HepG2 (cell line): ENCODE measurements around the gene RIMBP2. TPM values are rescaled to one million over a fixed set of nuclear protein-coding genes. Genes with fewer than 3 reads are reported as not detected.

Source experiments
- ATAC-seq: fragments of 200-7000 bp; cut with Tn5 transposase; 3 replicates; pipeline ENCODE4 v1.9.1; 2020; ENCODE audit warnings: mild to moderate bottlenecking, moderate library complexity
- BruUV-seq: library from RNA; stranded (reverse); fragments of 400-500 nt; replicated peaks from 2 replicates; lab custom pipeline; 2021; lab: Mats Ljungman, UMichigan
- CTCF ChIA-PET: fragments of 300-600 bp; formaldehyde crosslinking; extraction: SDS; loops from one replicate; lab custom pipeline; 2021; ENCODE audit warnings: low total read pairs, inconsistent platforms, low intra/inter-chr PET ratio; lab: Yijun Ruan, JAX
- POLR2A ChIA-PET: fragments of 350-600 bp; sonication (Branson Sonifier 250); formaldehyde crosslinking; loops from one replicate; lab custom pipeline; 2020; ENCODE audit warnings: antibody characterized with exemption, inconsistent platforms; lab: Yijun Ruan, JAX
- DNase-seq: peaks from one replicate; pipeline ENCODE4 v3.0.0-alpha.2; 2015; ENCODE audit warnings: low spot score
- FAIRE-seq: peaks from 3 replicates; lab custom pipeline; 2011; peaks lifted over from hg19 to GRCh38; lab: Jason Lieb, UNC
- H2AFZ ChIP-seq: one replicate; pipeline ENCODE4 v1.6.1; 2011; ENCODE audit warnings: low read length, inconsistent platforms
- H3K27ac ChIP-seq: fragments of 300-600 bp; 3 replicates; pipeline ENCODE4 v1.8.0; 2011; ENCODE audit warnings: mixed run types, mild to moderate bottlenecking, mixed read lengths, low read length, inconsistent platforms; ENCODE audit not compliant: insufficient read depth; ENCODE audit errors: extremely low read length
- H3K27me3 ChIP-seq, 2 experiments: fragments of 200-600 bp in 1 of 2; 2 replicates in 1 of 2; 3 replicates in 1 of 2; pipeline versions ENCODE4 v1.6.0 to v1.8.0; 2011; ENCODE audit warnings: low read length in 2 of 2, mild to moderate bottlenecking in 2 of 2, moderate library complexity in 2 of 2, inconsistent platforms in 1 of 2; ENCODE audit not compliant: insufficient read depth in 2 of 2, control insufficient read depth in 1 of 2
- H3K36me3 ChIP-seq, 2 experiments: fragments of 200-600 bp in 1 of 2; replicated peaks in 1 of 2; 2 replicates in 1 of 2; 3 replicates in 1 of 2; pipeline versions ENCODE4 v1.5.1 to v1.8.0; 2011; ENCODE audit warnings: low read length in 2 of 2, inconsistent platforms in 1 of 2; ENCODE audit not compliant: insufficient read depth in 2 of 2, control insufficient read depth in 1 of 2
- H3K4me1 ChIP-seq: 2 replicates; pipeline ENCODE4 v1.5.1; 2012; ENCODE audit warnings: low read length, inconsistent platforms; ENCODE audit not compliant: insufficient read depth
- H3K4me2 ChIP-seq: 2 replicates; pipeline ENCODE4 v1.6.0; 2011; ENCODE audit warnings: low read depth, low read length, inconsistent platforms
- H3K4me3 ChIP-seq, 3 experiments: fragments of 200-600 bp in 1 of 3; sonication (generic), shearing (Covaris generic) in 1 of 3; replicated peaks in 1 of 3; 2 replicates each; pipeline ENCODE4 v1.5.1; 2011 to 2016; ENCODE audit warnings: low read length in 3 of 3, inconsistent platforms in 2 of 3, low read depth in 2 of 3, mild to moderate bottlenecking in 2 of 3, control low read depth in 1 of 3, mixed read lengths in 1 of 3; ENCODE audit not compliant: insufficient read depth in 1 of 3
- H3K79me2 ChIP-seq: one replicate; pipeline ENCODE4 v1.6.1; 2011; ENCODE audit warnings: low read length, inconsistent platforms; ENCODE audit not compliant: insufficient read depth
- H3K9ac ChIP-seq: 2 replicates; pipeline ENCODE4 v1.6.0; 2011; ENCODE audit warnings: mild to moderate bottlenecking, low read depth, low read length, inconsistent platforms; ENCODE audit not compliant: insufficient read depth
- H3K9me3 ChIP-seq: 2 replicates; pipeline ENCODE4 v1.5.1; 2012; ENCODE audit warnings: mild to moderate bottlenecking, low read length
- H4K20me1 ChIP-seq: 2 replicates; pipeline ENCODE4 v1.6.0; 2011; ENCODE audit warnings: inconsistent platforms, mild to moderate bottlenecking, low read length, moderate library complexity; ENCODE audit not compliant: insufficient read depth
- MTF1 ChIP-seq: sonication (generic); formaldehyde crosslinking; IDR thresholded peaks from 2 replicates; pipeline ENCODE4 v1.5.0; 2020; ENCODE audit warnings: missing genetic modification reagents
- NFRKB ChIP-seq: fragments of 450-650 bp; IDR thresholded peaks from 2 replicates; pipeline ENCODE4 v1.6.1; 2017
- PITX1 ChIP-seq: sonication (generic); formaldehyde crosslinking; IDR thresholded peaks from 2 replicates; pipeline ENCODE4 v1.5.1; 2020; ENCODE audit warnings: mild to moderate bottlenecking, missing genetic modification reagents
- TFE3 ChIP-seq: IDR thresholded peaks from 2 replicates; pipeline ENCODE4 v1.6.1; 2016
- XBP1 ChIP-seq: sonication (generic); formaldehyde crosslinking; IDR thresholded peaks from 2 replicates; pipeline ENCODE4 v1.5.0; 2020; ENCODE audit warnings: missing genetic modification reagents
- ZNF329 ChIP-seq: sonication (generic); formaldehyde crosslinking; IDR thresholded peaks from 2 replicates; pipeline ENCODE4 v1.9.0; 2021; ENCODE audit warnings: low read depth, mild to moderate bottlenecking, missing genetic modification reagents
- WGBS: methylation state at CpG from one replicate; pipeline ENCODE4 v1.1.6; 2017; ENCODE audit warnings: low lambda C conversion rate; 5-methylcytosine and 5-hydroxymethylcytosine counted together
- in situ Hi-C: cut with HindIII; loops from 2 replicates; pipeline ENCODE4 v1.10.0; 2017; ENCODE audit warnings: low pct_unique_long_range_greater_than_20kb; ENCODE audit not compliant: extremely low pct_ligation_motif_present
- intact Hi-C: fragments of 100-400 bp; cut with micrococcal nuclease; formaldehyde crosslinking; loops from one replicate; pipeline ENCODE4 v1.10.0; 2022; ENCODE audit not compliant: unreplicated experiment
- polyA plus RNA-seq, 8 experiments: library from polyadenylated mRNA; depleted of rRNA in 3 of 8; stranded (reverse) in 7 of 8; unstranded in 1 of 8; fragments of >200 nt; fragmentation: Illumina TruSeq in 4 of 8; extraction: Trizol in 4 of 8; gene quantifications; 2 replicates each; pipeline versions ENCODE4 v1.2.1 to v1.2.3, GENCODE V29; 2011 to 2016; ENCODE audit warnings: low read depth in 4 of 8, missing spikeins in 1 of 8, mixed read lengths in 1 of 8; ENCODE audit not compliant: insufficient read depth in 1 of 8
- total RNA-seq, 5 experiments: library from RNA; depleted of rRNA; stranded (reverse); fragments of >200 nt; fragmentation: Illumina TruSeq; extraction: Trizol; gene quantifications; 2 replicates each; pipeline ENCODE4 v1.2.3, GENCODE V29; 2016; ENCODE audit warnings: low read depth in 1 of 5

RIMBP2 gene
- total and polyA plus RNA-seq, 2 of the 13 experiments (the other 11 are each of a cell fraction or from before 2014, with no cell fraction given): 0.03 TPM; not detected in 1

GRCh38 chr12:130523863-130524614, 192.1 kb downstream of the RIMBP2 start:
- H3K36me3 ChIP-seq: no peaks in the 10 kb centered on the region
- H2AFZ ChIP-seq: no peak overlapping the region
- H3K4me1 ChIP-seq: no peaks in the 10 kb centered on the region
- no peak overlapping the region for H3K9ac ChIP-seq
- BruUV-seq: no TSS peak
- ChIA-PET CTCF (no interaction called here), POLR2A (no interaction called here)
- 0 out of 2 replicates have a peak, but pooled peaks cover 4% of the 10 kb centered on the region for H4K20me1 ChIP-seq
- no peak overlapping the region for H3K4me2 ChIP-seq
- WGBS: 6% methylated on average over 7 of the region's 9 CpGs
- FAIRE-seq (no peak), ATAC-seq (no peak), DNase-seq (no peak)
- no peak overlapping the region for H3K27ac ChIP-seq
- no peaks in the 10 kb centered on the region for H3K79me2 ChIP-seq
- intact Hi-C loops: no loop called here
- H3K4me3 ChIP-seq: no peak overlapping the region
- H3K9me3 ChIP-seq: no peaks in the 10 kb centered on the region
- H3K27me3 ChIP-seq: peaks cover 0 to 16% of the 10 kb centered on the region in 2 experiments; a peak in 4 of 5 replicates
- in situ Hi-C loops: no loop called here
- TF ChIP-seq XBP1 (CRISPR knock-in tag) (no peak), MTF1 (CRISPR knock-in tag) (no peak), TFE3 (CRISPR knock-in tag) (no peak), NFRKB (no peak)

GRCh38 chr12:130523208-130523607, 192.9 kb downstream of the RIMBP2 start:
- ChIA-PET POLR2A (no interaction called here), CTCF (no interaction called here)
- Histone ChIP-seq H3K4me2 (no peak overlapping the region), H3K36me3 (no peaks in the 10 kb centered on the region), H3K27ac (no peak overlapping the region), H3K27me3 (peaks cover 0 to 16% of the 10 kb centered on the region in 2 experiments; a peak in 4 of 5 replicates), H3K79me2 (no peaks in the 10 kb centered on the region), H3K4me1 (no peaks in the 10 kb centered on the region), H3K4me3 (no peak overlapping the region), H3K9ac (no peak overlapping the region), H4K20me1 (0 out of 2 replicates have a peak, but pooled peaks cover 4% of the 10 kb centered on the region), H3K9me3 (no peaks in the 10 kb centered on the region), H2AFZ (no peak overlapping the region)
- no peak for FAIRE-seq
- in situ Hi-C loops (no loop called here), intact Hi-C loops (no loop called here)
- no peak for ATAC-seq
- DNase-seq: no peak
- no TSS peak for BruUV-seq
- under 1% methylated on average over 8 of the region's 9 CpGs for WGBS
- TF ChIP-seq ZNF329 (CRISPR knock-in tag) (no peak), PITX1 (CRISPR knock-in tag) (no peak)
